ENCODE measurements around the gene KRTAP10-9. TPM values are rescaled to one million over a fixed set of nuclear protein-coding genes. Genes with fewer than 3 reads are reported as not detected.

Gene KRTAP10-9
- polyA plus RNA-seq, 1 of the 3 experiments (the other 2 are of a cell fraction): not detected

- TF ChIP-seq FOXM1 (IDR thresholded peaks at IDR 0.05; ENCODE audit: low read depth): no peak
- TF ChIP-seq RFX5 (IDR thresholded peaks at IDR 0.05; ENCODE audit: low read length): no peak
- TF ChIP-seq MXI1 (IDR thresholded peaks at IDR 0.05; ENCODE audit: low read depth, low read length): no peak
- no peak for TF ChIP-seq YY1 (IDR thresholded peaks at IDR 0.05; ENCODE audit: low read depth)
- Histone ChIP-seq H3K4me2 (no peak overlapping the region), H3K9me2 (no peaks in the 10 kb centered on the region), H3K9me3 (0 out of 2 replicates have a peak, but pooled peaks cover under 1% of the 10 kb centered on the region), H3K4me3 (ENCODE audit: low read depth in 2 of 2, low read length in 1 of 2) (no peak overlapping the region), H3K79me2 (ENCODE audit: insufficient read depth) (no peaks in the 10 kb centered on the region), H3K27ac (ENCODE audit: low read depth in 2 of 2, low read length in 1 of 2) (no peak overlapping the region), H3F3A (replicated peaks; ENCODE audit: insufficient read depth) (no peaks in the 10 kb centered on the region), H3K4me1 (ENCODE audit: control insufficient read depth in 1 of 2, insufficient read depth in 2 of 2, low read depth in 1 of 2, low read length in 1 of 2) (no peaks in the 10 kb centered on the region), H2AFZ (ENCODE audit: low read depth) (no peak overlapping the region), H3K36me3 (replicated peaks in 1 of 2; ENCODE audit: control insufficient read depth in 1 of 2, insufficient read depth in 2 of 2, low read length in 1 of 2) (no peaks in the 10 kb centered on the region), H3K9ac (no peak overlapping the region), H4K20me1 (ENCODE audit: insufficient read depth) (no peaks in the 10 kb centered on the region), H3K27me3 (ENCODE audit: insufficient read depth) (peaks cover 62% of the 10 kb centered on the region)
- WGBS (ENCODE audit: low lambda C conversion rate): 35% methylated on average over 17 of the region's 18 CpGs
- no peak for DNase-seq
- ChIA-PET CTCF (interaction anchor here (1.9 kb wide), 1 partner anchor 12 kb away, joined by 4 read pairs; the partner anchor contains the start of gene KRTAP10-10), POLR2A (no interaction called here)
Observed at GRCh38 chr21:44649521-44650100, 22.7 kb downstream of the KRTAP10-9 start.

- Histone ChIP-seq H3K27me3 (ENCODE audit: insufficient read depth) (peaks cover 62% of the 10 kb centered on the region), H3K4me2 (no peak overlapping the region), H4K20me1 (ENCODE audit: insufficient read depth) (no peaks in the 10 kb centered on the region), H3K36me3 (replicated peaks in 1 of 2; ENCODE audit: control insufficient read depth in 1 of 2, insufficient read depth in 2 of 2, low read length in 1 of 2) (no peaks in the 10 kb centered on the region), H3K4me1 (ENCODE audit: control insufficient read depth in 1 of 2, insufficient read depth in 2 of 2, low read depth in 1 of 2, low read length in 1 of 2) (no peaks in the 10 kb centered on the region), H3K4me3 (ENCODE audit: low read depth in 2 of 2, low read length in 1 of 2) (no peak overlapping the region), H3K9me2 (no peaks in the 10 kb centered on the region), H3F3A (replicated peaks; ENCODE audit: insufficient read depth) (no peaks in the 10 kb centered on the region), H3K79me2 (ENCODE audit: insufficient read depth) (no peaks in the 10 kb centered on the region), H3K9ac (no peak overlapping the region), H2AFZ (ENCODE audit: low read depth) (no peak overlapping the region), H3K9me3 (no peaks in the 10 kb centered on the region), H3K27ac (ENCODE audit: low read depth in 2 of 2, low read length in 1 of 2) (no peak overlapping the region)
- TF ChIP-seq RFX5 (IDR thresholded peaks at IDR 0.05; ENCODE audit: low read length) (no peak), MAX (IDR thresholded peaks at IDR 0.05; ENCODE audit: low read depth) (no peak)
- TF ChIP-seq, protein P1, sequence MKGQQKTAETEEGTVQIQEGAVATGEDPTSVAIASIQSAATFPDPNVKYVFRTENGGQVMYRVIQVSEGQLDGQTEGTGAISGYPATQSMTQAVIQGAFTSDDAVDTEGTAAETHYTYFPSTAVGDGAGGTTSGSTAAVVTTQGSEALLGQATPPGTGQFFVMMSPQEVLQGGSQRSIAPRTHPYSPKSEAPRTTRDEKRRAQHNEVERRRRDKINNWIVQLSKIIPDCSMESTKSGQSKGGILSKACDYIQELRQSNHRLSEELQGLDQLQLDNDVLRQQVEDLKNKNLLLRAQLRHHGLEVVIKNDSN (IDR thresholded peaks at IDR 0.05; ENCODE audit: borderline replicate concordance, low read depth): 0 out of 2 replicates have a peak, but pooled peaks have one; percentile 34
- POLR2A ChIA-PET: no interaction called here
- CTCF ChIA-PET: interaction anchor here (1.9 kb wide), 1 partner anchor 13 kb away, joined by 4 read pairs; the partner anchor contains the start of gene KRTAP10-10
- WGBS (ENCODE audit: low lambda C conversion rate): 27% methylated on average over 17 of the region's 20 CpGs
- DNase-seq: no peak
Observed at GRCh38 chr21:44650265-44650972, 23.5 kb downstream of the KRTAP10-9 start.

- WGBS (ENCODE audit: low lambda C conversion rate): 12% methylated on average over 9 of the region's 12 CpGs
- H3K36me3 ChIP-seq (replicated peaks in 1 of 2; ENCODE audit: control insufficient read depth in 1 of 2, insufficient read depth in 2 of 2, low read length in 1 of 2): no peaks in the 10 kb centered on the region
- H3K9ac ChIP-seq: no peak overlapping the region
- no peaks in the 10 kb centered on the region for H3K79me2 ChIP-seq (ENCODE audit: insufficient read depth)
- H3K4me3 ChIP-seq (ENCODE audit: low read depth in 2 of 2, low read length in 1 of 2): no peak overlapping the region
- no peaks in the 10 kb centered on the region for H3K4me1 ChIP-seq (ENCODE audit: control insufficient read depth in 1 of 2, insufficient read depth in 2 of 2, low read depth in 1 of 2, low read length in 1 of 2)
- H4K20me1 ChIP-seq (ENCODE audit: insufficient read depth): no peaks in the 10 kb centered on the region
- ChIA-PET CTCF (no interaction called here), POLR2A (no interaction called here)
- H3K9me2 ChIP-seq: no peaks in the 10 kb centered on the region
- DNase-seq: no peak
- no peaks in the 10 kb centered on the region for H3K9me3 ChIP-seq
- H3F3A ChIP-seq (replicated peaks; ENCODE audit: insufficient read depth): no peaks in the 10 kb centered on the region
- peaks cover 62% of the 10 kb centered on the region for H3K27me3 ChIP-seq (ENCODE audit: insufficient read depth)
- H3K4me2 ChIP-seq: no peak overlapping the region
- H2AFZ ChIP-seq (ENCODE audit: low read depth): no peak overlapping the region
- H3K27ac ChIP-seq (ENCODE audit: low read depth in 2 of 2, low read length in 1 of 2): no peak overlapping the region
- TF ChIP-seq POLR2AphosphoS5 (IDR thresholded peaks at IDR 0.05; ENCODE audit: low read depth, low read length) (no peak), FOXJ3 (CRISPR knock-in tag; IDR thresholded peaks at IDR 0.05) (no peak), REST (IDR thresholded peaks at IDR 0.05; ENCODE audit: low read depth, low read length) (no peak), NFIC (IDR thresholded peaks at IDR 0.05; ENCODE audit: borderline replicate concordance) (no peak), EP300 (IDR thresholded peaks at IDR 0.05; ENCODE audit: borderline replicate concordance in 1 of 2, low read depth in 1 of 2, low read length in 1 of 2) (no peak), SMC3 (IDR thresholded peaks at IDR 0.05; ENCODE audit: low read depth, low read length) (no peak), CTCF (IDR thresholded peaks at IDR 0.05) (no peak)
Observed at GRCh38 chr21:44650973-44651675, 24.2 kb downstream of the KRTAP10-9 start.
